Stimulated activated memory B cell treated with anti-CD40 and anti-IgM and Interleukin-4, amounts not matched to agents 10 μg/mL and 1 μg/mL and 100 μg/mL, for 72 hours (primary cell): ENCODE data around the gene DND1.
"Not testable (repeated sequence)": the region's sequence is repeated elsewhere in the genome, so short reads cannot be mapped to it uniquely, and the experiment has no call there.

ENCODE experiments used
- ATAC-seq: fragments of 150-1000 bp; cut with Tn5 transposase; 2 replicates; pipeline ENCODE4 v1.10.0; 2021
- H3K27ac Mint-ChIP-seq: one replicate; pipeline ENCODE4 v1.8.0; 2022; ENCODE audit warnings: mild to moderate bottlenecking, mixed read lengths
- H3K27me3 Mint-ChIP-seq: one replicate; pipeline ENCODE4 v1.8.0; 2022; ENCODE audit warnings: mixed read lengths
- H3K36me3 Mint-ChIP-seq: one replicate; pipeline ENCODE4 v1.8.0; 2022; ENCODE audit warnings: mixed read lengths
- H3K4me1 Mint-ChIP-seq: one replicate; pipeline ENCODE4 v1.8.0; 2022; ENCODE audit warnings: mixed read lengths
- H3K4me3 Mint-ChIP-seq: one replicate; pipeline ENCODE4 v1.8.0; 2022; ENCODE audit warnings: mild to moderate bottlenecking, moderate library complexity, mixed read lengths
- H3K9me3 Mint-ChIP-seq: one replicate; pipeline ENCODE4 v1.8.0; 2022; ENCODE audit warnings: mixed read lengths

DND1 gene

GRCh38 chr5:140690376-140690932, 17.1 kb upstream of the DND1 start:
- H3K36me3 Mint-ChIP-seq: peaks cover 14% of the 10 kb centered on the region
- no peaks in the 10 kb centered on the region for H3K27me3 Mint-ChIP-seq
- H3K4me3 Mint-ChIP-seq: peak overlapping the region; percentile 99
- ATAC-seq: no peak
- no peaks in the 10 kb centered on the region for H3K9me3 Mint-ChIP-seq
- peaks cover 25% of the 10 kb centered on the region for H3K4me1 Mint-ChIP-seq
- peak overlapping the region; percentile 95 for H3K27ac Mint-ChIP-seq

GRCh38 chr5:140678993-140679392, 5.6 kb upstream of the DND1 start:
- ATAC-seq: no peak

GRCh38 chr5:140677947-140678346, 4.6 kb upstream of the DND1 start:
- H3K27me3 Mint-ChIP-seq: no peaks in the 10 kb centered on the region
- peaks cover 70% of the 10 kb centered on the region for H3K36me3 Mint-ChIP-seq
- no peak for ATAC-seq
- no peak overlapping the region for H3K27ac Mint-ChIP-seq
- H3K4me1 Mint-ChIP-seq: no peaks in the 10 kb centered on the region
- no peak overlapping the region for H3K4me3 Mint-ChIP-seq
- H3K9me3 Mint-ChIP-seq: no peaks in the 10 kb centered on the region

More at GRCh38 chr5:140678993-140679392, 5.6 kb upstream of the DND1 start:
- Mint-ChIP-seq H3K27ac (no peak overlapping the region), H3K4me1 (no peaks in the 10 kb centered on the region), H3K27me3 (no peaks in the 10 kb centered on the region), H3K4me3 (no peak overlapping the region), H3K9me3 (no peaks in the 10 kb centered on the region), H3K36me3 (peaks cover 65% of the 10 kb centered on the region)

- Mint-ChIP-seq H3K27ac (no peak overlapping the region), H3K27me3 (no peaks in the 10 kb centered on the region), H3K4me1 (no peaks in the 10 kb centered on the region), H3K9me3 (no peaks in the 10 kb centered on the region), H3K4me3 (no peak overlapping the region), H3K36me3 (peaks cover 76% of the 10 kb centered on the region)
- ATAC-seq: no peak
Measured at GRCh38 chr5:140674629-140675028, 1.3 kb upstream of the DND1 start.

- Mint-ChIP-seq H3K27me3 (no peaks in the 10 kb centered on the region), H3K36me3 (peaks cover 76% of the 10 kb centered on the region), H3K4me1 (peaks cover 4% of the 10 kb centered on the region), H3K27ac (no peak overlapping the region), H3K9me3 (no peaks in the 10 kb centered on the region), H3K4me3 (no peak overlapping the region)
- no peak for ATAC-seq
Measured at GRCh38 chr5:140674211-140674610, 835 bp upstream of the DND1 start.

- Mint-ChIP-seq H3K27ac (no peak overlapping the region), H3K4me1 (peaks cover 14% of the 10 kb centered on the region), H3K36me3 (peaks cover 76% of the 10 kb centered on the region), H3K4me3 (no peak overlapping the region), H3K9me3 (no peaks in the 10 kb centered on the region), H3K27me3 (no peaks in the 10 kb centered on the region)
- ATAC-seq: peak; percentile 10
Measured at GRCh38 chr5:140672455-140673186, 755 bp downstream of the DND1 start.

GRCh38 chr5:140671472-140672125, 1.8 kb downstream of the DND1 start:
- H3K27ac Mint-ChIP-seq: no peak overlapping the region
- peaks cover 24% of the 10 kb centered on the region for H3K4me1 Mint-ChIP-seq
- no peaks in the 10 kb centered on the region for H3K9me3 Mint-ChIP-seq
- no peaks in the 10 kb centered on the region for H3K27me3 Mint-ChIP-seq
- no peak overlapping the region for H3K4me3 Mint-ChIP-seq
- no peak for ATAC-seq
- peaks cover 76% of the 10 kb centered on the region for H3K36me3 Mint-ChIP-seq

- peaks cover 76% of the 10 kb centered on the region for H3K36me3 Mint-ChIP-seq
Measured at GRCh38 chr5:140671035-140671434, 2.3 kb downstream of the DND1 start.

GRCh38 chr5:140664359-140665119, 8.8 kb downstream of the DND1 start, which contains the start of gene WDR55:
WDR55 (plus strand) TSS chr5:140664904; CDS start chr5:140664913, 9 bp downstream.
- no peaks in the 10 kb centered on the region for H3K27me3 Mint-ChIP-seq
- H3K9me3 Mint-ChIP-seq: no peaks in the 10 kb centered on the region
- peaks cover 67% of the 10 kb centered on the region for H3K36me3 Mint-ChIP-seq
- peaks cover 44% of the 10 kb centered on the region for H3K4me1 Mint-ChIP-seq
- peak within 1 kb of the TSS; percentile 97 for H3K27ac Mint-ChIP-seq
- peak; percentile 98 for ATAC-seq
- peak within 1 kb of the TSS; percentile 99 for H3K4me3 Mint-ChIP-seq

More at GRCh38 chr5:140671035-140671434, 2.3 kb downstream of the DND1 start:
- not testable (repeated sequence) for H3K9me3 Mint-ChIP-seq, H3K27me3 Mint-ChIP-seq, ATAC-seq, H3K4me3 Mint-ChIP-seq
- Mint-ChIP-seq H3K27ac (peak overlapping the region; percentile 54), H3K4me1 (peaks cover 30% of the 10 kb centered on the region)

- no peaks in the 10 kb centered on the region for H3K27me3 Mint-ChIP-seq
- H3K4me1 Mint-ChIP-seq: peaks cover 39% of the 10 kb centered on the region
- ATAC-seq: no peak
- H3K27ac Mint-ChIP-seq: peak overlapping the region; percentile 97
- H3K9me3 Mint-ChIP-seq: no peaks in the 10 kb centered on the region
- H3K36me3 Mint-ChIP-seq: peaks cover 67% of the 10 kb centered on the region
- peak overlapping the region; percentile 99 for H3K4me3 Mint-ChIP-seq
Measured at GRCh38 chr5:140664030-140664358, 9.4 kb downstream of the DND1 start.

GRCh38 chr5:140660371-140660770, 13.0 kb downstream of the DND1 start:
- ATAC-seq, H3K27ac Mint-ChIP-seq, H3K27me3 Mint-ChIP-seq, H3K9me3 Mint-ChIP-seq, H3K4me3 Mint-ChIP-seq: not testable (repeated sequence)
- peaks cover 12% of the 10 kb centered on the region for H3K4me1 Mint-ChIP-seq
- peaks cover 62% of the 10 kb centered on the region for H3K36me3 Mint-ChIP-seq

- H3K4me3 Mint-ChIP-seq: no peak overlapping the region
- peaks cover 4% of the 10 kb centered on the region for H3K4me1 Mint-ChIP-seq
- no peaks in the 10 kb centered on the region for H3K27me3 Mint-ChIP-seq
- H3K9me3 Mint-ChIP-seq: no peaks in the 10 kb centered on the region
- ATAC-seq: no peak
- peaks cover 68% of the 10 kb centered on the region for H3K36me3 Mint-ChIP-seq
- H3K27ac Mint-ChIP-seq: no peak overlapping the region
Measured at GRCh38 chr5:140658870-140659269, 14.5 kb downstream of the DND1 start.

GRCh38 chr5:140647042-140647419, 26.3 kb downstream of the DND1 start:
- Mint-ChIP-seq H3K36me3 (peaks cover 60% of the 10 kb centered on the region), H3K27me3 (no peaks in the 10 kb centered on the region), H3K9me3 (no peaks in the 10 kb centered on the region), H3K4me1 (peaks cover 60% of the 10 kb centered on the region), H3K27ac (peak overlapping the region; percentile 93), H3K4me3 (peak overlapping the region; percentile 98)
- no peak for ATAC-seq

GRCh38 chr5:140642718-140643117, 30.7 kb downstream of the DND1 start:
- peaks cover 63% of the 10 kb centered on the region for H3K4me1 Mint-ChIP-seq
- H3K27me3 Mint-ChIP-seq: no peaks in the 10 kb centered on the region
- no peak overlapping the region for H3K4me3 Mint-ChIP-seq
- H3K9me3 Mint-ChIP-seq: no peaks in the 10 kb centered on the region
- ATAC-seq: no peak
- H3K36me3 Mint-ChIP-seq: peaks cover 42% of the 10 kb centered on the region
- peak overlapping the region; percentile 35 for H3K27ac Mint-ChIP-seq

- no peak for ATAC-seq
- Mint-ChIP-seq H3K9me3 (no peaks in the 10 kb centered on the region), H3K27ac (no peak overlapping the region), H3K36me3 (peaks cover 42% of the 10 kb centered on the region), H3K4me3 (no peak overlapping the region), H3K27me3 (no peaks in the 10 kb centered on the region), H3K4me1 (peaks cover 63% of the 10 kb centered on the region)
Measured at GRCh38 chr5:140641716-140642115, 31.7 kb downstream of the DND1 start.
